ENCODE results near the gene IMMT. TPM values are rescaled to one million over a fixed set of nuclear protein-coding genes. Genes with fewer than 3 reads are reported as not detected.
"Not testable (repeated sequence)": the region's sequence is repeated elsewhere in the genome, so short reads cannot be mapped to it uniquely, and the experiment has no call there.

The IMMT gene
- total RNA-seq (ENCODE audit: unreplicated experiment), result 107 TPM
- long read RNA-seq, partial matches to known transcripts, result 6 of 11 reads
- long read RNA-seq, other reads (novel, unspliced or antisense), result 5 of 11 reads

GRCh38 chr2:86195055-86195807 lies at the start of gene IMMT:
IMMT (minus strand) TSS chr2:86195462; CDS start chr2:86195382, 80 bp downstream.
- TF ChIP-seq CTCF (IDR thresholded peaks at IDR 0.05; ENCODE audit: unreplicated experiment), result no peak
- H3K4me1 Mint-ChIP-seq (ENCODE audit: unreplicated experiment), result peaks cover 32% of the 10 kb centered on the region
- peak; percentile 98 for DNase-seq (ENCODE audit: low spot score)
- H3K36me3 Mint-ChIP-seq (ENCODE audit: low read depth, unreplicated experiment), result peaks cover 8% of the 10 kb centered on the region
- no peaks in the 10 kb centered on the region for H3K9me3 Mint-ChIP-seq (ENCODE audit: unreplicated experiment)
- H3K27me3 Mint-ChIP-seq (ENCODE audit: unreplicated experiment), result peaks cover 3% of the 10 kb centered on the region
- H3K4me3 Mint-ChIP-seq (ENCODE audit: unreplicated experiment), result peak within 1 kb of the TSS; percentile 95
- H3K27ac Mint-ChIP-seq (ENCODE audit: unreplicated experiment), result peak within 1 kb of the TSS; percentile 85

GRCh38 chr2:86244781-86245180 lies 49.5 kb upstream of the IMMT start:
- H3K9me3 Mint-ChIP-seq (ENCODE audit: unreplicated experiment); DNase-seq (ENCODE audit: low spot score); H3K36me3 Mint-ChIP-seq (ENCODE audit: low read depth, unreplicated experiment); H3K27me3 Mint-ChIP-seq (ENCODE audit: unreplicated experiment); H3K27ac Mint-ChIP-seq (ENCODE audit: unreplicated experiment); H3K4me3 Mint-ChIP-seq (ENCODE audit: unreplicated experiment): not testable (repeated sequence)
- H3K4me1 Mint-ChIP-seq (ENCODE audit: unreplicated experiment), result peaks cover 29% of the 10 kb centered on the region

GRCh38 chr2:86243950-86244733 lies 48.9 kb upstream of the IMMT start:
- H3K4me3 Mint-ChIP-seq (ENCODE audit: unreplicated experiment), result no peak overlapping the region
- DNase-seq (ENCODE audit: low spot score), result no peak

GRCh38 chr2:86243272-86243671 lies 48.0 kb upstream of the IMMT start:
- Mint-ChIP-seq H3K9me3 (ENCODE audit: unreplicated experiment) (no peaks in the 10 kb centered on the region), H3K27me3 (ENCODE audit: unreplicated experiment) (peaks cover 8% of the 10 kb centered on the region), H3K4me1 (ENCODE audit: unreplicated experiment) (peaks cover 44% of the 10 kb centered on the region), H3K27ac (ENCODE audit: unreplicated experiment) (peak overlapping the region; percentile 33), H3K4me3 (ENCODE audit: unreplicated experiment) (no peak overlapping the region), H3K36me3 (ENCODE audit: low read depth, unreplicated experiment) (peaks cover 7% of the 10 kb centered on the region)
- no peak for DNase-seq (ENCODE audit: low spot score)
- TF ChIP-seq CTCF (IDR thresholded peaks at IDR 0.05; ENCODE audit: unreplicated experiment), result no peak

More at GRCh38 chr2:86243950-86244733, 48.9 kb upstream of the IMMT start:
- peaks cover 35% of the 10 kb centered on the region for H3K4me1 Mint-ChIP-seq (ENCODE audit: unreplicated experiment)
- no peak for TF ChIP-seq CTCF (IDR thresholded peaks at IDR 0.05; ENCODE audit: unreplicated experiment)
- peaks cover 7% of the 10 kb centered on the region for H3K36me3 Mint-ChIP-seq (ENCODE audit: low read depth, unreplicated experiment)
- H3K27me3 Mint-ChIP-seq (ENCODE audit: unreplicated experiment), result peaks cover 8% of the 10 kb centered on the region
- no peak overlapping the region for H3K27ac Mint-ChIP-seq (ENCODE audit: unreplicated experiment)
- H3K9me3 Mint-ChIP-seq (ENCODE audit: unreplicated experiment), result no peaks in the 10 kb centered on the region

GRCh38 chr2:86241611-86242010 lies 46.3 kb upstream of the IMMT start:
- Mint-ChIP-seq H3K9me3 (ENCODE audit: unreplicated experiment) (no peaks in the 10 kb centered on the region), H3K4me3 (ENCODE audit: unreplicated experiment) (no peak overlapping the region), H3K27me3 (ENCODE audit: unreplicated experiment) (peaks cover 7% of the 10 kb centered on the region), H3K27ac (ENCODE audit: unreplicated experiment) (no peak overlapping the region), H3K36me3 (ENCODE audit: low read depth, unreplicated experiment) (peaks cover 7% of the 10 kb centered on the region), H3K4me1 (ENCODE audit: unreplicated experiment) (peaks cover 41% of the 10 kb centered on the region)
- no peak for DNase-seq (ENCODE audit: low spot score)
- TF ChIP-seq CTCF (IDR thresholded peaks at IDR 0.05; ENCODE audit: unreplicated experiment), result no peak
